CD4-positive, alpha-beta T cell treated with Interleukin-6 for 4 hours (primary cell): ENCODE results near the gene PHLPP1.

Experiments
- DNase-seq: peaks from one replicate; pipeline ENCODE4 v3.0.0-alpha.2; 2020; ENCODE audit warnings: mixed read lengths

PHLPP1 gene

GRCh38 chr18:62987859-62988258 is 272.5 kb downstream of the PHLPP1 start:
- DNase-seq, result no peak

GRCh38 chr18:62988471-62988870 is 273.1 kb downstream of the PHLPP1 start:
- DNase-seq, result no peak

DNA sequence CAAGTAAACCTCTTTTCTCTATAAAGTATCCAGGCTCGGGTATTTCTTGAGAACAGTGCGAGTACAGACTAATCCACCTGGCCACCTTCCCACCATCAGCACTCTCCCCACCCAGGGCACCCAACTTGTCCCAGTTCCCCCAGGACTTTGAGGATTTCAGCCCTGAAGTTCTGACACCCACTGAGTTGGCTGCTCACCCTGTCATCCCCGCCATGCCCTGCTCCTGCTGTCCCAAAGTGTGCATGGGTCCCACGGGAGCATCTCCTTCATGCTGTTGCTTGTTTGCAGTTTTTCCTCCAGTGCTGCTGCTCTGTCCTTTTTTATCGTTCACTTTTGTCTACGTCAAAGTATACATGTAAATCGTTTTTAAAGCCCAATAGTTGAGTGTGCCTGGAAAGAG is 273.9 kb downstream of the PHLPP1 start:
- DNase-seq, result no peak

DNA sequence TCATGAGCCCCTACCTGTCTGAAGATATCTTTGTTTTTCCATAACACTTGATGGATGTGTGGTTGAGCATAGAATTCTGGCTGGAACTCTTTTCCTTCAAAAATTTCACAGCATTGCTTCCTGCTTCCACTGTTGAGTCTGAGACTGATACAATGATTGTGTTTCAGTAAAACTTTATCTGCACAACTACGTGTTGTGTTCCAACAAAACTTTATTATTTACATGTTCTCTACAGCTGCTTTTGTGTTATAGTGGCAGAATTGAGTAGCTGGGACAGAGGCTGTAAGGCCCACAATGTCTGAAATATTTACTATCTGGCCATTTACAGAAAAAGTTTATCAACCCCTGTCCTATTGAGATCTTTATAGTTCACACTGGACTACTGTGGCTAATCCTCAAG is 275.3 kb downstream of the PHLPP1 start:
- no peak for DNase-seq

DNA sequence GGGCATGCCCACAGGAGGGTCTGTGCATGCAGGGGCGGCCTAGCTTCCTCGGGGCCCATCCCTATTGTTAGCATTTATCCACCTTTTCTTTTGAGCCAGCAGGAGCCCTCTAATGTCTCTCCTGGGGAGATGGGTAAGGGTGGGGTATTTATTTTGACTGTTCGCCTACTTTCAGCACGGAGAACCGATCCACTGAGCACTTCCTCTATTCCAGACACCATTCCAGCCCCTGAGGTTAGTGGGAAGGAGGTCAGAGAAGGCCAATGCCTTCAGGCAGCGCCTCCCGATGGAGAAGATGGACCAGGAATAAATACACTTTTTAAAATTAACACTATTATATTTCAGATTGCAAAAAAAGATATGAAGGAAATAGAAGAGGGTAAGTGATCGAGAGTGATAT is 276.0 kb downstream of the PHLPP1 start:
- DNase-seq, result no peak

- DNase-seq, result no peak
These were observed 276.6 kb downstream of the PHLPP1 start for GRCh38 chr18:62991959-62992358.

- no peak for DNase-seq
These were observed 277.6 kb downstream of the PHLPP1 start for GRCh38 chr18:62992877-62993365.

- DNase-seq, result no peak
These were observed 281.2 kb downstream of the PHLPP1 start for GRCh38 chr18:62996566-62996965.

GRCh38 chr18:62997076-62997475 is 281.7 kb downstream of the PHLPP1 start:
- DNase-seq, result no peak

DNA sequence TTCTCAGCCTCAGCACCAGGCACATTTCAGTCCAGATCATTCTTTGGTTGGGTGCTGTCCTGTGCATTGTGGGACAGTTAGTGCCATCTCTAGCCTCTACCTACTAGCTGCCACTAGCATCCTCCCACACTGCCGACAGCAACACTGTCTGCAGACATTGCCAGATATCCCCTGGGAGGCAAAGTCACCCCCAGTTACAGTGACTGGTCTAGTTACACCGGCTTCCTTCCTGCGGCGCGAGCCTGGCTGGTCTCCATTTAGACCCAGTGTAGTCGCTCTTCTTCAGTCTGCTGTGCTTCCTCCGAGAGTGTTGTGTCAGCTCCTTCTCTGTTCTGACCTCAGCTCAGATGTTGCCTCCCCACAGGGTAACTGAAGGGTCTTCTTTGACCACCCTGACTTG is 283.1 kb downstream of the PHLPP1 start:
- DNase-seq, result no peak

GRCh38 chr18:62999392-62999791 is 284.1 kb downstream of the PHLPP1 start:
- DNase-seq, result no peak

GRCh38 chr18:62999921-63000320 is 284.6 kb downstream of the PHLPP1 start:
- DNase-seq, result no peak

- DNase-seq, result no peak
These were observed 285.5 kb downstream of the PHLPP1 start for GRCh38 chr18:63000839-63001238.

GRCh38 chr18:63001861-63002260 is 286.5 kb downstream of the PHLPP1 start:
- no peak for DNase-seq

DNA sequence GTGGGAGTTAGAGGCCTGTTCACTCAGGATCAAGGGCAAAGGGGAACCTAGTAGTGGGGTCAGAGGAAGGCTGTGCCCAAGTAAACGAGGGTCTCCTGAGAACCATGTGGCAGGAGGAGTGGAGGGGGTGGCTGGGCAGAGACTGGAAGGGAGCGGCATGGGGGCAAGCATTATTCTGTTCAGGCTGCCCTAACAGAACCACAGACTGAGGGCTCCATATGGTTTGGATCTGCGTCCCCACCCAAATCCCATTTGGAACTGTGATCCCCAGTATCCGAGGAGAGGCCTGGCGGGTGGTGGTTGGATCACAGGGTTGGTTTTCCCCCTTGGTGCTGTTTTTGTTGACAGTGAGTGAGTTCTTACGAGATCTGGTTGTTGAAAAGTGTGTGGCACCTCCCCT is 287.0 kb downstream of the PHLPP1 start:
- DNase-seq, result no peak

GRCh38 chr18:63002803-63003445 is 287.6 kb downstream of the PHLPP1 start:
- DNase-seq, result no peak

- no peak for DNase-seq
These were observed 288.6 kb downstream of the PHLPP1 start for GRCh38 chr18:63003899-63004298.

GRCh38 chr18:63004466-63005089 is 289.2 kb downstream of the PHLPP1 start:
- no peak for DNase-seq

GRCh38 chr18:63005306-63005705 is 290.0 kb downstream of the PHLPP1 start:
- DNase-seq, result no peak

DNA sequence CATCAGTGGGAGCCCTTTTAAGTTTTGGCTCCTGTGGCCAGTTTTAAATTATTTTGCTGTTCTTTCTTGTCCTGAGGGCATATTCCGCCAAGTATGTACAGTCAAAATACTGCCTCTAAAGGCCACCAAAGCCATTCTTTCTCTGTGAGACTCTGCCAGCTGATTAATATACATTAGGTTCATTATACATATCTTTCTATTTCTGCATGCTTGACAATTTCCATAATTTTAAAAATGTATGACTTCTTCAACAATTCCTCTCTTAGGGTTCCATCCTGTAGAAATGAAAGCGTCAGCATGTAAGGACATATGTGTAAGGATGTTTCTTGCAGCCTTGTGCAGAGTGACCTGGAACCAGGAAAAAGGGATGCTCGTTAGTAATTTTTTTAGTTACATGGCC is 291.9 kb downstream of the PHLPP1 start:
- DNase-seq, result no peak

DNA sequence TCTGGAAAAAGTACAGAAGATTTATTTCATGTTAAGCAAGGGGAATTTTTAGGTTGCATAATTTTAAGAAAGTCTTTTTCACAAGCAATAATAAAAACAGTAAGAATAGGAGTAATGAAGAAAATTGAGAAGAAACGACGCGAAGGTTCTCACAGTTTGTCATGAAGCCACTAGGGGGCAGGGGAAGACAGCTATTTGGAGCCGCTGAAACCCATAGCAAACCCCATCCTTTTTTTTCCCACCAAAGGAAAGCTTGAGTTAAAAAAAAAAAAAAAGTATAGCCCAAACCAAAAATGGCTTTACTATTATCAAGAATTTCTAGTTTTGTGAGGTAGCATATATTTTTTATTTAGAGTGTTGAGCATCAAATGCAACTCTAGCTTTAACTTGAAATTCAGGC is 300.9 kb downstream of the PHLPP1 start:
- peak; percentile 67 for DNase-seq

GRCh38 chr18:63017076-63017475 is 301.7 kb downstream of the PHLPP1 start:
- no peak for DNase-seq

- no peak for DNase-seq
These were observed 302.6 kb downstream of the PHLPP1 start for GRCh38 chr18:63017977-63018376.

- DNase-seq, result no peak
These were observed 307.2 kb downstream of the PHLPP1 start for GRCh38 chr18:63022429-63023022.
